Kidney (tissue), 14 donors: ENCODE measurements around the gene LARP1B. TPM values are rescaled to one million over a fixed set of nuclear protein-coding genes. Genes with fewer than 3 reads are reported as not detected.
"Not testable (repeated sequence)": the region's sequence is repeated elsewhere in the genome, so short reads cannot be mapped to it uniquely, and the experiment has no call there.

Experiments used
- DNase-seq, 5 donors: peaks; one replicate each; pipeline ENCODE4 v3.0.0-alpha.2; 2013 to 2020
- FAIRE-seq: peaks from 2 replicates; lab custom pipeline; 2012; peaks lifted over from hg19 to GRCh38; lab: Jason Lieb, UNC
- H3K27ac ChIP-seq, 2 donors: one replicate each; pipeline ENCODE4 v1.7.0; 2013; ENCODE audit warnings: low read depth in 2 of 2, low read length in 2 of 2, inconsistent platforms in 1 of 2
- H3K27me3 ChIP-seq: one replicate; pipeline ENCODE4 v1.7.1; 2013; ENCODE audit warnings: low read length, inconsistent platforms; ENCODE audit not compliant: control insufficient read depth, insufficient read depth
- H3K36me3 ChIP-seq, 3 donors: one replicate each; pipeline versions ENCODE4 v1.7.0 to v1.7.1; 2013; ENCODE audit warnings: low read length in 3 of 3, control low read depth in 1 of 3, inconsistent platforms in 1 of 3; ENCODE audit not compliant: insufficient read depth in 3 of 3, control insufficient read depth in 2 of 3
- H3K4me1 ChIP-seq, 3 donors: one replicate each; pipeline versions ENCODE4 v1.7.0 to v1.7.1; 2013; ENCODE audit warnings: low read length in 3 of 3, inconsistent platforms in 1 of 3, low read depth in 1 of 3; ENCODE audit not compliant: control insufficient read depth in 2 of 3, insufficient read depth in 2 of 3
- H3K4me3 ChIP-seq, 3 donors: one replicate each; pipeline versions ENCODE4 v1.7.0 to v1.8.1; 2013; ENCODE audit warnings: low read length in 3 of 3, control low read depth in 1 of 3, inconsistent platforms in 1 of 3
- H3K9ac ChIP-seq, 3 donors: one replicate each; pipeline versions ENCODE4 v1.7.0 to v1.7.1; 2013; ENCODE audit warnings: low read length in 3 of 3, control low read depth in 1 of 3, inconsistent platforms in 1 of 3
- H3K9me3 ChIP-seq, 3 donors: one replicate each; pipeline versions ENCODE4 v1.7.0 to v1.7.1; 2013; ENCODE audit warnings: low read length in 3 of 3, control low read depth in 1 of 3, inconsistent platforms in 1 of 3; ENCODE audit not compliant: control insufficient read depth in 2 of 3, insufficient read depth in 1 of 3
- CTCF ChIP-seq: IDR thresholded peaks from 3 replicates; pipeline ENCODE4 v1.5.1; 2012; ENCODE audit warnings: mild to moderate bottlenecking, moderate library complexity, borderline replicate concordance; ENCODE audit not compliant: insufficient read depth; ENCODE audit errors: extremely low read depth
- intact Hi-C: fragments of 100-400 bp; cut with DNase I; formaldehyde crosslinking; loops from one replicate; pipeline ENCODE4 v1.11.1; 2022
- polyA plus RNA-seq: library from polyadenylated mRNA; stranded (reverse); fragments of 350-450 nt; fragmentation: Illumina TruSeq; extraction: RNeasy Lipid Tissue Mini Kit (QIAGEN cat#74804); gene quantifications from one replicate; pipeline ENCODE4 v1.2.3, GENCODE V29; 2014; ENCODE audit warnings: low read depth, low replicate concordance; ENCODE audit not compliant: insufficient read depth
- total RNA-seq: library from RNA; stranded (reverse); fragmentation: NEBNext Ultra II Directional; extraction: Animal tissue kit (Norgen Biotek cat#: 25700); gene quantifications from one replicate; pipeline ENCODE4 v1.2.1, GENCODE V29; 2021
- donor health status: control.
- donor health status: control.
- donor health status: control.
- donor health status: control.
- donor health status: control.
- donor health status: DM: yes; HTN: yes; CAD: no.
- donor health status: Normal renal cell carcinoma (clear cell type).

LARP1B gene
- total and polyA plus RNA-seq, 2 donors from 2014 or later: 9.3 to 24.9 TPM

GRCh38 chr4:128241981-128242380, 180.9 kb downstream of the LARP1B start:
- H3K9me3 ChIP-seq: no peaks in the 10 kb centered on the region
- intact Hi-C loops: no loop called here
- no peaks in the 10 kb centered on the region for H3K36me3 ChIP-seq
- FAIRE-seq (no peak), DNase-seq (no peak)
- H3K27me3 ChIP-seq: no peaks in the 10 kb centered on the region
- H3K4me3 ChIP-seq: no peak overlapping the region
- no peaks in the 10 kb centered on the region for H3K4me1 ChIP-seq
- TF ChIP-seq CTCF: no peak
- H3K27ac ChIP-seq: no peak overlapping the region
- H3K9ac ChIP-seq: no peak overlapping the region

- no peak for TF ChIP-seq CTCF
- H3K4me1 ChIP-seq: no peaks in the 10 kb centered on the region
- no peaks in the 10 kb centered on the region for H3K9me3 ChIP-seq
- no peak overlapping the region for H3K27ac ChIP-seq
- no peaks in the 10 kb centered on the region for H3K27me3 ChIP-seq
- DNase-seq (no peak), FAIRE-seq (no peak)
- H3K36me3 ChIP-seq: no peaks in the 10 kb centered on the region
- H3K9ac ChIP-seq: no peak overlapping the region
- no peak overlapping the region for H3K4me3 ChIP-seq
- intact Hi-C loops: no loop called here
Measured at GRCh38 chr4:128242601-128243000, 181.5 kb downstream of the LARP1B start.

- no peak for TF ChIP-seq CTCF
- no peak for FAIRE-seq
Measured at GRCh38 chr4:128244379-128244778, 183.3 kb downstream of the LARP1B start.

GRCh38 chr4:128245391-128245790, 184.3 kb downstream of the LARP1B start:
- FAIRE-seq, DNase-seq, H3K4me1 ChIP-seq, intact Hi-C loops, H3K36me3 ChIP-seq, H3K9me3 ChIP-seq, H3K27ac ChIP-seq, H3K27me3 ChIP-seq, H3K9ac ChIP-seq, H3K4me3 ChIP-seq: not testable (repeated sequence)

More at GRCh38 chr4:128244379-128244778, 183.3 kb downstream of the LARP1B start:
- intact Hi-C loops: no loop called here
- H3K9me3 ChIP-seq: peaks cover 0 to 3% (median 0%) of the 10 kb centered on the region in 3 donors
- DNase-seq: no peak
- H3K27me3 ChIP-seq: no peaks in the 10 kb centered on the region
- H3K9ac ChIP-seq: no peak overlapping the region
- H3K4me3 ChIP-seq: no peak overlapping the region
- no peaks in the 10 kb centered on the region for H3K4me1 ChIP-seq
- no peaks in the 10 kb centered on the region for H3K36me3 ChIP-seq
- H3K27ac ChIP-seq: no peak overlapping the region
